ENCODE results near the gene PAPPA.

- TF ChIP-seq, protein P1, sequence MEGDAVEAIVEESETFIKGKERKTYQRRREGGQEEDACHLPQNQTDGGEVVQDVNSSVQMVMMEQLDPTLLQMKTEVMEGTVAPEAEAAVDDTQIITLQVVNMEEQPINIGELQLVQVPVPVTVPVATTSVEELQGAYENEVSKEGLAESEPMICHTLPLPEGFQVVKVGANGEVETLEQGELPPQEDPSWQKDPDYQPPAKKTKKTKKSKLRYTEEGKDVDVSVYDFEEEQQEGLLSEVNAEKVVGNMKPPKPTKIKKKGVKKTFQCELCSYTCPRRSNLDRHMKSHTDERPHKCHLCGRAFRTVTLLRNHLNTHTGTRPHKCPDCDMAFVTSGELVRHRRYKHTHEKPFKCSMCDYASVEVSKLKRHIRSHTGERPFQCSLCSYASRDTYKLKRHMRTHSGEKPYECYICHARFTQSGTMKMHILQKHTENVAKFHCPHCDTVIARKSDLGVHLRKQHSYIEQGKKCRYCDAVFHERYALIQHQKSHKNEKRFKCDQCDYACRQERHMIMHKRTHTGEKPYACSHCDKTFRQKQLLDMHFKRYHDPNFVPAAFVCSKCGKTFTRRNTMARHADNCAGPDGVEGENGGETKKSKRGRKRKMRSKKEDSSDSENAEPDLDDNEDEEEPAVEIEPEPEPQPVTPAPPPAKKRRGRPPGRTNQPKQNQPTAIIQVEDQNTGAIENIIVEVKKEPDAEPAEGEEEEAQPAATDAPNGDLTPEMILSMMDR (conservative IDR thresholded peaks at IDR 0.05), result no peak
- no peak for TF ChIP-seq ZFX (IDR thresholded peaks at IDR 0.05)
Observed at GRCh38 chr9:116219686-116220085, 66.1 kb downstream of the PAPPA start.
